K562 (cell line): ENCODE data around the gene TIMM17A. TPM values are rescaled to one million over a fixed set of nuclear protein-coding genes. Genes with fewer than 3 reads are reported as not detected.

Experiments
- CREM ChIP-seq: IDR thresholded peaks from 2 replicates; pipeline ENCODE4 v1.6.1; 2014; ENCODE audit warnings: antibody characterized with exemption, low read depth
- KDM5B ChIP-seq: fragments of 200-600 bp; sonication (generic); IDR thresholded peaks from 2 replicates; pipeline ENCODE4 v1.6.1; 2012; ENCODE audit warnings: low read depth, mild to moderate bottlenecking, moderate library complexity, low read length, control low read depth, inconsistent platforms; ENCODE audit not compliant: insufficient replicate concordance
- RBFOX2 ChIP-seq: fragments of 200-400 bp; formaldehyde crosslinking; IDR thresholded peaks from 2 replicates; pipeline ENCODE4 v1.6.1; 2017; ENCODE audit warnings: low read depth, mild to moderate bottlenecking, low read length, moderate library complexity
- ZBTB7A ChIP-seq: IDR thresholded peaks from 2 replicates; pipeline ENCODE4 v1.6.1; 2011; ENCODE audit warnings: low read depth, mild to moderate bottlenecking, low read length, moderate library complexity, borderline replicate concordance; ENCODE audit not compliant: control insufficient read depth
- ZNF134 ChIP-seq: fragments of 250-450 bp; sonication (Bioruptor Pico); conservative IDR thresholded peaks from 2 replicates; pipeline ENCODE4 v1.4.0; 2020
- ZNF408 ChIP-seq: fragments of 250-450 bp; sonication (Bioruptor Pico); IDR thresholded peaks from 2 replicates; pipeline ENCODE4 v1.4.0; 2020; ENCODE audit warnings: low read depth, mild to moderate bottlenecking, moderate library complexity
- ZNF609 ChIP-seq: sonication (generic); formaldehyde crosslinking; IDR thresholded peaks from 2 replicates; pipeline ENCODE4 v1.8.1; 2023; ENCODE audit warnings: missing genetic modification reagents, mild to moderate bottlenecking, borderline replicate concordance
- polyA plus RNA-seq, 8 experiments: library from polyadenylated mRNA; depleted of rRNA in 4 of 8; stranded (reverse) in 5 of 8; unstranded in 3 of 8; fragments of >200 nt; fragmentation: Nextera tagmentation in 2 of 8; fragmentation: Illumina TruSeq in 1 of 8; extraction: Ambion mirVana in 2 of 8; extraction: Trizol in 1 of 8; gene quantifications; 2 replicates each; pipeline versions ENCODE4 v1.2.1 to v1.2.3, GENCODE V29; 2011 to 2014; ENCODE audit warnings: inconsistent platforms in 1 of 8, missing spikeins in 1 of 8
- total RNA-seq, 7 experiments: library from RNA; depleted of rRNA in 6 of 7; stranded (reverse); fragments of >200 nt in 6 of 7; fragmentation: Illumina TruSeq in 2 of 7; extraction: Trizol in 2 of 7; gene quantifications; 2 replicates each; pipeline versions ENCODE4 v1.2.1 to v1.2.3, GENCODE V29; 2011 to 2021; ENCODE audit warnings: low replicate concordance in 1 of 7
- TF ChIP-seq, protein P1 (sequence below): fragments of 250-450 bp; sonication (Bioruptor Pico); IDR thresholded peaks from 2 replicates; pipeline ENCODE4 v1.5.0; 2021
- TF ChIP-seq, protein P2 (sequence below): sonication (generic); formaldehyde crosslinking; IDR thresholded peaks from 2 replicates; pipeline ENCODE4 v1.8.0; 2022; ENCODE audit warnings: mild to moderate bottlenecking, missing genetic modification reagents

The TIMM17A gene
- total and polyA plus RNA-seq, 9 of the 15 experiments (the other 6 are each of a cell fraction or from before 2014, with no cell fraction given): 116 to 744 (median 180) TPM

DNA sequence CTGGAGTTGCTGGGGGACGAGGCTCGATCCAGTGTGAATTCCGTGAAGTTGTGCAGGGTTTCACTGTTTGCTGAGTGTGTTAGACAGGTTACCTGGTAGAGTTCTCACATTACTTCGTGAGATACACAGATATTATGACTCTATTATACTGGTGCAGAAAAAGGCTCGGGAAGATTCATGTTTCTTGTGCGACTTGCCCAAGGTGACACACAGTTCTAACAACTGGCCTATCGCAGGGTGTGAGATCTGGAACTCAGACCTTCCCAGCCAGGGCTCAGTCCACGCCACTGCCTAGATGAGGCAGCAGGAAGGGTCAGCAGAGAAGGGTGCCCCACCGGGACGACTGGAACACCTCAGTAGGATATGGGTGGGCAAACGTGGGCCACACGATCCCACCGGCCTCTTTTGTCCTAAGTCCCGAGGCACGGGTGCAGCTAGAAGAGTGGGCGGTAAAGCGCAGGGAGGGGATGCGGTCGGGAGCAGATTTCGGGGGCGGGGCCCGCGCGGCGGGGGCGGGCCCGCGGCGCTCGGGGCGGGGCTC, 26.8 kb downstream of the TIMM17A start (continued):
- TF ChIP-seq, protein P1, sequence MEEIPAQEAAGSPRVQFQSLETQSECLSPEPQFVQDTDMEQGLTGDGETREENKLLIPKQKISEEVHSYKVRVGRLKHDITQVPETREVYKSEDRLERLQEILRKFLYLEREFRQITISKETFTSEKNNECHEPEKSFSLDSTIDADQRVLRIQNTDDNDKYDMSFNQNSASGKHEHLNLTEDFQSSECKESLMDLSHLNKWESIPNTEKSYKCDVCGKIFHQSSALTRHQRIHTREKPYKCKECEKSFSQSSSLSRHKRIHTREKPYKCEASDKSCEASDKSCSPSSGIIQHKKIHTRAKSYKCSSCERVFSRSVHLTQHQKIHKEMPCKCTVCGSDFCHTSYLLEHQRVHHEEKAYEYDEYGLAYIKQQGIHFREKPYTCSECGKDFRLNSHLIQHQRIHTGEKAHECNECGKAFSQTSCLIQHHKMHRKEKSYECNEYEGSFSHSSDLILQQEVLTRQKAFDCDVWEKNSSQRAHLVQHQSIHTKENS (CRISPR knock-in tag): no peak
- TF ChIP-seq ZNF408 (CRISPR knock-in tag) (no peak), ZBTB7A (peak; percentile 54; the same call in 1 of the 2 replicates), KDM5B (no peak), CREM (peak; percentile 13; the same call in 1 of the 2 replicates), RBFOX2 (no peak), ZNF134 (CRISPR knock-in tag) (no peak), ZNF609 (CRISPR knock-in tag) (0 out of 2 replicates have a peak, but pooled peaks have one; percentile 56)
- TF ChIP-seq, protein P2, sequence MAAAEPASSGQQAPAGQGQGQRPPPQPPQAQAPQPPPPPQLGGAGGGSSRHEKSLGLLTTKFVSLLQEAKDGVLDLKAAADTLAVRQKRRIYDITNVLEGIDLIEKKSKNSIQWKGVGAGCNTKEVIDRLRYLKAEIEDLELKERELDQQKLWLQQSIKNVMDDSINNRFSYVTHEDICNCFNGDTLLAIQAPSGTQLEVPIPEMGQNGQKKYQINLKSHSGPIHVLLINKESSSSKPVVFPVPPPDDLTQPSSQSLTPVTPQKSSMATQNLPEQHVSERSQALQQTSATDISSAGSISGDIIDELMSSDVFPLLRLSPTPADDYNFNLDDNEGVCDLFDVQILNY: 0 out of 2 replicates have a peak, but pooled peaks have one; percentile 45
